NAMALWA (cell line): ENCODE measurements around the gene SRSF3.

Experiments
- DNase-seq: peaks from one replicate; pipeline ENCODE4 v3.0.0-alpha.2; 2015; ENCODE audit warnings: low spot score

SRSF3 gene

GRCh38 chr6:36623547-36624459 is 29.6 kb downstream of the SRSF3 start:
- peak; percentile 87 for DNase-seq

- DNase-seq = no peak
Observed at GRCh38 chr6:36624461-36625157, 30.4 kb downstream of the SRSF3 start.

GRCh38 chr6:36625158-36625919 is 31.2 kb downstream of the SRSF3 start:
- DNase-seq = no peak

DNA sequence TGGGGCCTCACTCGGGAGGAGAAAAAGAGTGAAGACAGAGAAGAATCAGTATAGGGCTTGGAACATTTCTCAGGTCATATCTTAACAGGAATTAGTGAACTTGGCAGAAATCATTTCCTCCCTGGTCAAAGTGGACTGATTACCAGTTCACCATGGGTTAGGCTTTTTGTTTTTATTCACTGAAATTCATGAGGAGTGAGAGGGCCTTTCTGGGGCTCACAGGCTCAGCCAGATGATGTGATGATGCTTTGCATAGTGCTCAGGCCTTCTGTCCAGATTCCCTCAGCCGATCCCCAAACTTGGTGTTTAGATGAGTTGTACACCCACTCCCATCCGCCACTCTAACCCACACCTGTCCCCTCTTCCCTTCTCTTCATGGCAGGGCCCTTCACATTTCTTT is 32.5 kb downstream of the SRSF3 start:
- DNase-seq = no peak

GRCh38 chr6:36627141-36627540 is 33.0 kb downstream of the SRSF3 start:
- DNase-seq = no peak

GRCh38 chr6:36627801-36628246 is 33.7 kb downstream of the SRSF3 start:
- no peak for DNase-seq

GRCh38 chr6:36629784-36630183 is 35.6 kb downstream of the SRSF3 start:
- no peak for DNase-seq

DNA sequence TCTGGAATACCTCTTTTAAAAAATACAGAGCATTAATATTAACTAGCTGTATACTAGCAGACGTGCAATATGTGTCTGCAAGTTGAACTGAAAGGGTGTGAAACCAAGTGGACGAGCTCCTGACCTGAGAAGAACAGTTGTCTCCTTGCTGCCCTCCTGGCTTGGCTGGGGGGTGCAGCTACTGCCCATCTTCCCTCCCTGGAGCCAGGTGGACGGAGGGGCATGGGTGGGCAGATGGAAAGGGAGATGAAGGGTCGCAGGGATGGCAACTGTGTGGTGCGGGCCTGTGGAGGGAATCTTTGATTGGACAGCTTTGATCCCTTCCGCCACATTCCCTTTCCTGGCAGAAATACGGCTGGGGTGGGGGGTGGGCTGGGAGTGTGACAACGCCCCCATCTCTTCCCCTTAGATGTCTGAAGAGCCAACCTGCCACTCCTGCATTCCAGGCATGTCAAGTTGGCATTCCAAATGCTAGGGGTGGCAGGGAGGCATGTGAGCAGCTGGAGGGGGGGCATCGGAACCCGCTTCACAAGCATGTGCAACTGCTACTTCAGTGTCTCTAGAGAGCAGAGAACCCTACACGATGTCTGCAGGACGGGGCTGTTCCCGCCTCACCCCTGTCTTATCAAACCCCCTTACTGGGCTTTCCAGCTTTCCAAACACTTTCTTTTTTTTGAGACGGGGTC is 37.3 kb downstream of the SRSF3 start:
- DNase-seq = no peak

DNA sequence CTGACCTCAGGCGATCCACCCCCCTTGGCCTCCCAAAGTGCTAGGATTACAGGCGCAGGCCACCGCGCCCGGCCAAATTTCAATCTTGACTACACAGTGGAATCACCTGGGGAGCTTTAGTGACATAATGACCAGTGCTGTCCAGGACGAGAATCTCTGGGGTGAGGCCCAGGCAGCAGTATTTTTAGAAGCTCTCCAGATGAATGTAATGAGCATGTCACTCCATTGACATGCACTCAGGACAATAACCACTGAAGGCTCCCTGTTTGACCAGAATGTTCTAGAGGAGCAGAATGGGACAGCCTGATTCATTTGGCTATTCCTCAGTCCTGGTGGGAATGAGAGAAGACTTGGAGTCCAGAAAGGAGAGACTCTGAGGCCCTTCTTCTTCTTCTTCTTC is 39.2 kb downstream of the SRSF3 start:
- no peak for DNase-seq

DNA sequence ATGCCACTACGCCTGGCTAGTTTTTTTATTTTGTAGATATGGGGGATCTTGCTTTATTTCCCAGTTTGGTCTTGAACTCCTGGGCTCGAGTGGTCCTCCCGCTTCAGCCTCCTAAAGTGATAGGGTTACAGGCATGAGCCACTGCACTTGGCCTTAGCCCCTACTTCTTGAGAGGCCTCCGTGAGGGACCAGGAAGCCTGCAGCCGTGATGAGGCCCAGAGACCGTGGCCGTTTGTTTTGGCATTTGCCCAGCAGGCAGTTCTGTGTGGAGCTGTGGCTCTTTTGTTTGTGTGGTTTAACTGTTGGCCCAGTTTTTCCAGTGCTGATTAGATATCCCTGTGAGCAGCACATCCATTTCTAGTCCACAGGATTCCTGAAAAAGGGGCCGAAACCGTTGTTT is 39.8 kb downstream of the SRSF3 start:
- no peak for DNase-seq

GRCh38 chr6:36634317-36635108 is 40.4 kb downstream of the SRSF3 start:
- no peak for DNase-seq

GRCh38 chr6:36636283-36636682 is 42.1 kb downstream of the SRSF3 start:
- no peak for DNase-seq

- DNase-seq = no peak
Observed at GRCh38 chr6:36636687-36637418, 42.7 kb downstream of the SRSF3 start.

- DNase-seq = no peak
Observed at GRCh38 chr6:36638579-36638978, 44.4 kb downstream of the SRSF3 start.

DNA sequence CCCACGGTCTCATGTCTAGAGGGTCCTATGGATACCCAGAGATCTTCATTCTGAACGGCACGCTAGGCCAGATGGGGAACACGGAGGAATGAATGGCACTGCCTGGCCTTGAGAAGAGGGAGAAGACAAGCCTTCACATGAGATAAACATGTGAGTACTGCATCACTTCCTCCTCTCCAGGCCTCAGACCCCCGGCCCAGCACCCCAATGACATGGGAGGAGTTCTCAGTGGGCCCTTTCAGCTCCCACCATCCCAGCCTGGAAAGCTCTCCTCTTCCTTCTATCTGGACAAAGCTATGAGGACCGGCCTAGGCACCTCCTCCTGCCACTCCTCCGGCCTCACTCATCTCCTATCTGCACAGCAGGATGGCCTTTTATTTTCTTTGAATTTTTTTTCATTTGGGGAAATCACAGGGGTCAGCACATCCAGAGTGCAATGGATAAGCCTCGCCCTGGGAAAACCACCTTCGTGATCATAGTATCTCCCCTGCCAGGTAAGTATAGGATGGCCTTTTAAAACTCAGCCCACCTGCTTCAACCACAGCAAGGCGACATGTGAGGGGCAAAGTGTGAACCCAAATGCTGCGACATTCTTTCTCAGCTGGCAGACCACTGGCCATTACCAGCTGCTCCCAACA is 45.1 kb downstream of the SRSF3 start:
- no peak for DNase-seq

DNA sequence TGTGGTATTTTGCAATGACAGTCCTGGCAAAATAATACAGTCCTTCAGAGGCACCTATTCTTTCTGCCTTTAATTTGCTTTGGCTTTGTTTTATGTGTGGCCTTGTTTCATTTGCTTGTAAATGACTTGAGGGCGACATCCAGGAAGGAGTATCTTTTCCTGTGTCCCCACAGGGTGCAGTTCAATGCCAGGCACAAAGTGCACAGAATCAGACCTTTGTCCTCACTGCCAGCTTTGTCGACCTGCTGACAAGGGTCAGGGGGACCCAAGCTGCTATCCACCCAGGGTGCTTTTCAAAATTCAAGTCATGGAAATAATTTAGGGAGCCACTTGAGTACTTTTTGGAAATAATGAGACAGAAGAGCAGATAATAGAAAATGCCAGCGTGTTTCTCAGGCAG is 47.4 kb downstream of the SRSF3 start:
- no peak for DNase-seq

DNA sequence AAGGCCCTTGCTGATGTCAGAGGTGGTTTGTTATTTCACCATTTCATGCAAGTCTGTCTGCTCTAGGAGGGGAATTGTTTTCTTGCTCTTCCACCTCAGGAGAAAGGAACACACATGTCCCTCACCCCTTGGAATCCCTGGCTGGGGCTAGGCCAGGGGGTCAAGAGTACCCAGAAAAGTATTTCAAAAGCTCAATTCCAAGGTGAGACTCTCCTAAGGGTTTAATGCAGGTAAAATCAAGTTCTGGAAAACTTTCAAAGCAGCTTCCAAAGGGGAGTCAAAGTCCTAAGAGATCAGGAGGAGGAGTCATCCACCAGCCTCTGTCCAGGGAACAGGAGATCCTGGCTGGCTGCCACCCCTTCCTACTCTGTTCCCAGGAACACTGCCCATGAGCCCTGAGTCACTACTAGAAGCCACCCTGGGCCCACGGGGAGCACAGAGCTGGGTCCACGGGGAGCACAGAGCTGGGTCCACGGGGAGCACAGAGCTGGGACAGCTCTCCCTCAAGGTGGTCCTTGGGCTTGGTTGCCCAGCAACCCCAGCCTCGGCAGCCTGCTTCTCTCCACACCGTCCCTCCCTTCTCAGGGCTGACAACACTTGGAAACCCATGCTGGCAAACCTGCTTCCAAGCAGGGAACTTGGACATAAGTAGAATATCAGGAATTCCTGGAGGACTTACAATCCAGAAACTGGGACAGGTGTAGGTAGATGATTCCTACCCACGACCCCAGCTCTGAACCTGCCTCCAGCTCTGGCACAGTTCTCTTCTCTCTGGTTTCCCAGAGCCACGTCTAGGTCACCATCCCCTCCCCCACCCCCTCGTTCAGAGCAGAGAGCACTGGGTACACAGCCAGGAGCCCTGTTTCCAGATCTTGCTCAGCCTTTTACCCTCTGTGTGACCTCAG is 49.0 kb downstream of the SRSF3 start:
- no peak for DNase-seq

GRCh38 chr6:36643977-36644376 is 49.8 kb downstream of the SRSF3 start:
- DNase-seq = no peak

DNA sequence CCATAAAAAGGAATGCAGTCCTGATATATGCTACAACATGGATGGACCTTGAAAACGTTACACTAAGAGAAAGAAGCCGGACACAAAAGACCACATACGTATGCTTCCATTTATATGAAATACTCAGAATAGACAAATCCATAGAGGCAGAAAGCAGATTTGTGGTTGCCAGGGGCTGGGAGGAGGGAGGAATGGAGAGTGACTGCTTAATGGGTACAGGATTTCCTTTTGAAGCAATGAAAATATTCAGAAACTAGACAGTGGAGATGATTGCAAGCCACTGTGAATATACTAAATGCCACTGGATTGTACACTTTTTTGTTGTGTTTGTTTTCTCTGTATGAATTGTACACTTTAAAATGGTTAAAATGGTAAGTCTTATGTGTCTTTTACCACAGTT is 54.9 kb downstream of the SRSF3 start:
- no peak for DNase-seq
